Measurements from ENCODE around the gene MARCHF3. TPM values are rescaled to one million over a fixed set of nuclear protein-coding genes. Genes with fewer than 3 reads are reported as not detected.
A peak's percentile ranks its signal among the peaks of the same experiment; 100 is the strongest.

The MARCHF3 gene
- total RNA-seq, 1 donor from 2014 or later, result 16.5 TPM

DNA sequence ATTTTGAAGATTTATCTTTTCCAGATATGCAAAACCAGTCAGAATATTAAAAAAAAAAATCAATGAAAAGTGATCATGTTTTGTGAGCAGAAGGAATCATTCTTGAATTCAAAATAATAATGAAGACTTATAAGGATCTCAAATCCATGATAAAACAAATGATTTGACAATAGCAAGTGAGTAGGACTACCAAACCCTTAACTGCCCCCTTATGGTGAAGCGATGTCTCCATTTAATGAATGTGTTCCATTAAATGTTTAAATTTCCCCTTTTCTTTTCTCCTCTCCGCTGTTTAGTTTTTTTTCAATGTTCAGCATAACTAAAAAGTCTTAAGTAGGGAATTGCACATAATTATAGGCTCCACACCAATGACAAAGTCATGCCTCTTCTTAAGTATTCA is 12.2 kb upstream of the MARCHF3 start:
- Mint-ChIP-seq H3K9me3 (ENCODE audit: unreplicated experiment) (peaks cover 2% of the 10 kb centered on the region), H3K27ac (ENCODE audit: unreplicated experiment) (no peak overlapping the region), H3K4me3 (ENCODE audit: unreplicated experiment) (no peak overlapping the region), H3K4me1 (ENCODE audit: low read depth, unreplicated experiment) (peaks cover 12% of the 10 kb centered on the region), H3K27me3 (ENCODE audit: low read depth, unreplicated experiment) (peaks cover 4% of the 10 kb centered on the region), H3K36me3 (ENCODE audit: low read depth, unreplicated experiment) (no peaks in the 10 kb centered on the region)
- H4K20me1 ChIP-seq (ENCODE audit: insufficient read depth, low read length), result no peaks in the 10 kb centered on the region
- H3K27me3 ChIP-seq (ENCODE audit: insufficient read depth, low read length), result no peaks in the 10 kb centered on the region
- H3K9ac ChIP-seq (ENCODE audit: low read length), result no peak overlapping the region
- no peak for FAIRE-seq
- H3K9me3 ChIP-seq (ENCODE audit: insufficient read depth, low read depth, low read length), result no peaks in the 10 kb centered on the region
- H2AFZ ChIP-seq (ENCODE audit: low read depth, low read length), result no peak overlapping the region
- DNase-seq (ENCODE audit: low read depth), result no peak
- TF ChIP-seq EZH2 (IDR thresholded peaks at IDR 0.05; ENCODE audit: insufficient read depth, low read length), result no peak
- TF ChIP-seq, protein P1, sequence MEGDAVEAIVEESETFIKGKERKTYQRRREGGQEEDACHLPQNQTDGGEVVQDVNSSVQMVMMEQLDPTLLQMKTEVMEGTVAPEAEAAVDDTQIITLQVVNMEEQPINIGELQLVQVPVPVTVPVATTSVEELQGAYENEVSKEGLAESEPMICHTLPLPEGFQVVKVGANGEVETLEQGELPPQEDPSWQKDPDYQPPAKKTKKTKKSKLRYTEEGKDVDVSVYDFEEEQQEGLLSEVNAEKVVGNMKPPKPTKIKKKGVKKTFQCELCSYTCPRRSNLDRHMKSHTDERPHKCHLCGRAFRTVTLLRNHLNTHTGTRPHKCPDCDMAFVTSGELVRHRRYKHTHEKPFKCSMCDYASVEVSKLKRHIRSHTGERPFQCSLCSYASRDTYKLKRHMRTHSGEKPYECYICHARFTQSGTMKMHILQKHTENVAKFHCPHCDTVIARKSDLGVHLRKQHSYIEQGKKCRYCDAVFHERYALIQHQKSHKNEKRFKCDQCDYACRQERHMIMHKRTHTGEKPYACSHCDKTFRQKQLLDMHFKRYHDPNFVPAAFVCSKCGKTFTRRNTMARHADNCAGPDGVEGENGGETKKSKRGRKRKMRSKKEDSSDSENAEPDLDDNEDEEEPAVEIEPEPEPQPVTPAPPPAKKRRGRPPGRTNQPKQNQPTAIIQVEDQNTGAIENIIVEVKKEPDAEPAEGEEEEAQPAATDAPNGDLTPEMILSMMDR (IDR thresholded peaks at IDR 0.05; ENCODE audit: insufficient read depth, low read depth, low read length), result no peak
- no peaks in the 10 kb centered on the region for H3K79me2 ChIP-seq (ENCODE audit: insufficient read depth, low read length)
- H3K4me2 ChIP-seq (ENCODE audit: low read length), result no peak overlapping the region
- no peaks in the 10 kb centered on the region for H3K36me3 ChIP-seq (ENCODE audit: insufficient read depth, low read length)
- H3K4me3 ChIP-seq (ENCODE audit: insufficient read depth, low read depth, low read length), result no peak overlapping the region
- H3K27ac ChIP-seq (ENCODE audit: low read depth, low read length), result no peak overlapping the region
- H3K4me1 ChIP-seq (ENCODE audit: insufficient read depth, low read length), result peaks cover 16% of the 10 kb centered on the region

- Histone ChIP-seq H3K27me3 (ENCODE audit: insufficient read depth, low read length) (no peaks in the 10 kb centered on the region), H2AFZ (ENCODE audit: low read depth, low read length) (no peak overlapping the region), H3K9me3 (ENCODE audit: insufficient read depth, low read depth, low read length) (no peaks in the 10 kb centered on the region)
Measured at GRCh38 chr5:127041571-127041970, 11.2 kb upstream of the MARCHF3 start.

More at GRCh38 chr5:127041571-127041970, 11.2 kb upstream of the MARCHF3 start:
- Mint-ChIP-seq H3K9me3 (ENCODE audit: unreplicated experiment) (peaks cover 2% of the 10 kb centered on the region), H3K27ac (ENCODE audit: unreplicated experiment) (no peak overlapping the region), H3K4me3 (ENCODE audit: unreplicated experiment) (no peak overlapping the region), H3K4me1 (ENCODE audit: low read depth, unreplicated experiment) (peaks cover 12% of the 10 kb centered on the region), H3K36me3 (ENCODE audit: low read depth, unreplicated experiment) (no peaks in the 10 kb centered on the region), H3K27me3 (ENCODE audit: low read depth, unreplicated experiment) (peaks cover 4% of the 10 kb centered on the region)
- H3K36me3 ChIP-seq (ENCODE audit: insufficient read depth, low read length), result no peaks in the 10 kb centered on the region
- H4K20me1 ChIP-seq (ENCODE audit: insufficient read depth, low read length), result no peaks in the 10 kb centered on the region
- DNase-seq (ENCODE audit: low read depth) (peak; percentile 10), FAIRE-seq (no peak)
- no peaks in the 10 kb centered on the region for H3K79me2 ChIP-seq (ENCODE audit: insufficient read depth, low read length)
- peaks cover 16% of the 10 kb centered on the region for H3K4me1 ChIP-seq (ENCODE audit: insufficient read depth, low read length)
- H3K4me3 ChIP-seq (ENCODE audit: insufficient read depth, low read depth, low read length), result no peak overlapping the region
- H3K9ac ChIP-seq (ENCODE audit: low read length), result no peak overlapping the region
- no peak overlapping the region for H3K27ac ChIP-seq (ENCODE audit: low read depth, low read length)
- H3K4me2 ChIP-seq (ENCODE audit: low read length), result peak overlapping the region; percentile 53
- TF ChIP-seq, protein P1 (IDR thresholded peaks at IDR 0.05; ENCODE audit: insufficient read depth, low read depth, low read length), result no peak
